GM13976 (cell line): ENCODE measurements around the gene ZIC2.
A peak's percentile ranks its signal among the peaks of the same experiment; 100 is the strongest.

Source experiments
- DNase-seq: peaks from one replicate; pipeline ENCODE4 v3.0.0; 2012; ENCODE audit warnings: low spot score
- CTCF ChIP-seq: IDR thresholded peaks from 2 replicates; pipeline ENCODE4 v1.5.1; 2012; ENCODE audit warnings: borderline replicate concordance, mild to moderate bottlenecking; ENCODE audit not compliant: insufficient read depth; ENCODE audit errors: extremely low read depth, missing control alignments, control extremely low read depth
- in situ Hi-C: fragments of 300-500 bp; cut with MboI; formaldehyde crosslinking; loops from one replicate; pipeline ENCODE4 v1.12.0; 2022; ENCODE audit warnings: low sequenced_read_pairs, mixed read lengths, inconsistent platforms; ENCODE audit not compliant: unreplicated experiment

Gene ZIC2

GRCh38 chr13:99978799-99979452 is 2.7 kb upstream of the ZIC2 start:
- no peak for TF ChIP-seq CTCF
- in situ Hi-C loops = no loop called here
- DNase-seq = no peak

GRCh38 chr13:99979453-99980200 is 2.0 kb upstream of the ZIC2 start:
- in situ Hi-C loops = no loop called here
- no peak for DNase-seq
- no peak for TF ChIP-seq CTCF

GRCh38 chr13:99980201-99980823 is 1.3 kb upstream of the ZIC2 start:
- DNase-seq = peak; percentile 84
- TF ChIP-seq CTCF = no peak
- in situ Hi-C loops = no loop called here

- TF ChIP-seq CTCF = no peak
- DNase-seq = no peak
- in situ Hi-C loops = no loop called here
Measured at GRCh38 chr13:99980824-99981734, 505 bp upstream of the ZIC2 start.

- no peak for TF ChIP-seq CTCF
- DNase-seq = no peak
- in situ Hi-C loops = no loop called here
Measured at GRCh38 chr13:99982036-99982730, 599 bp downstream of the ZIC2 start.
